Loucy (cell line): ENCODE measurements around the gene UTP20.

Experiments used
- H2AFZ ChIP-seq: fragments of 200-600 bp; sonication (generic); 2 replicates; pipeline ENCODE4 v1.6.0; 2016; ENCODE audit warnings: antibody characterized with exemption, mild to moderate bottlenecking, low read length, moderate library complexity
- H3F3A ChIP-seq: fragments of 200-600 bp; 2 replicates; pipeline ENCODE4 v1.6.0; 2016; ENCODE audit warnings: antibody characterized with exemption, low read depth, mild to moderate bottlenecking
- H3K27me3 ChIP-seq: fragments of 200-600 bp; sonication (generic); 2 replicates; pipeline ENCODE4 v1.6.1; 2014; ENCODE audit warnings: low read length, mild to moderate bottlenecking; ENCODE audit not compliant: insufficient read depth, poor library complexity, severe bottlenecking
- H3K36me3 ChIP-seq: fragments of 200-600 bp; sonication (generic); 2 replicates; pipeline ENCODE4 v1.6.1; 2016; ENCODE audit warnings: low read length; ENCODE audit not compliant: insufficient read depth
- H3K4me1 ChIP-seq: fragments of 200-600 bp; sonication (generic); 2 replicates; pipeline ENCODE4 v1.5.1; 2014; ENCODE audit warnings: low read length, mild to moderate bottlenecking; ENCODE audit not compliant: insufficient read depth, poor library complexity, severe bottlenecking
- H3K4me2 ChIP-seq: fragments of 200-600 bp; sonication (generic); 2 replicates; pipeline ENCODE4 v1.6.0; 2014; ENCODE audit warnings: antibody characterized with exemption, low read length, low read depth, mild to moderate bottlenecking; ENCODE audit not compliant: poor library complexity, severe bottlenecking
- H3K4me3 ChIP-seq: fragments of 200-600 bp; sonication (generic); 2 replicates; pipeline ENCODE4 v1.5.1; 2014; ENCODE audit warnings: low read length, mild to moderate bottlenecking, mixed read lengths; ENCODE audit not compliant: poor library complexity, severe bottlenecking
- H3K79me2 ChIP-seq: fragments of 200-600 bp; sonication (generic); 2 replicates; pipeline ENCODE4 v1.6.1; 2014; ENCODE audit warnings: low read length; ENCODE audit not compliant: insufficient read depth
- H3K9ac ChIP-seq: fragments of 200-600 bp; sonication (generic); 2 replicates; pipeline ENCODE4 v1.6.0; 2014; ENCODE audit warnings: mild to moderate bottlenecking, low read depth, low read length, moderate library complexity; ENCODE audit not compliant: poor library complexity, severe bottlenecking
- H3K9me2 ChIP-seq: fragments of 200-600 bp; sonication (generic); replicated peaks from 2 replicates; pipeline ENCODE4 v1.6.1; 2016; ENCODE audit warnings: low read depth, low read length, mixed read lengths
- H3K9me3 ChIP-seq: fragments of 200-600 bp; sonication (generic); 2 replicates; pipeline ENCODE4 v1.6.1; 2014; ENCODE audit warnings: mild to moderate bottlenecking, antibody characterized with exemption, low read length, low read depth; ENCODE audit not compliant: insufficient read depth
- H4K20me1 ChIP-seq: fragments of 200-600 bp; sonication (generic); 2 replicates; pipeline ENCODE4 v1.6.0; 2014; ENCODE audit warnings: antibody characterized with exemption, low read length, mild to moderate bottlenecking; ENCODE audit not compliant: insufficient read depth, poor library complexity, severe bottlenecking
- EZH2phosphoT487 ChIP-seq: fragments of 200-600 bp; IDR thresholded peaks from 2 replicates; pipeline ENCODE4 v1.6.1; 2018; ENCODE audit warnings: antibody characterized with exemption, mild to moderate bottlenecking, moderate library complexity, borderline replicate concordance
- TF ChIP-seq, protein P1 (sequence below): fragments of 200-600 bp; sonication (generic); conservative IDR thresholded peaks from 2 replicates; pipeline ENCODE4 v1.5.1; 2014; ENCODE audit warnings: mild to moderate bottlenecking, antibody characterized with exemption, low read length

The UTP20 gene

DNA sequence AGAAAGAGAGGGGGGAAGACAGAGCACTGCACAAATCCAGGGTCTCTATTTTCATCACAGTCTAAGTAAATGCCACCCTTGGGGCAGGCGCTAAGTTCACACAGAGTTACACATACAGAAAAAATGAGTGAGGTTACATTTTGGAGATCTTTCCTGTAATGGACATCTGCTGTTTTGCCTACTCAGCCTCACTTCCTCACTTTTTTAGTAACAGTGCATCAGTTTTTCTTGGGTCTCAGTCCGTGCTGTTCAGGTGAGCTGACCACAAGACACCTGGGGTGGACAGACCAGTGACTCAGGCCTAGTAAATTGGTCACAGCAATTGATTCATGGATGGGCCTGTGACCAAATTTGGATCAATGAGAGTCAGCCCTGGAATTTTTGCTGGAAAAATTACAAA is 36.3 kb upstream of the UTP20 start:
- H3F3A ChIP-seq, result no peaks in the 10 kb centered on the region
- no peaks in the 10 kb centered on the region for H3K4me1 ChIP-seq
- no peak overlapping the region for H2AFZ ChIP-seq
- no peaks in the 10 kb centered on the region for H3K36me3 ChIP-seq
- H3K79me2 ChIP-seq, result no peaks in the 10 kb centered on the region
- H4K20me1 ChIP-seq, result no peaks in the 10 kb centered on the region
- H3K9me3 ChIP-seq, result no peaks in the 10 kb centered on the region
- H3K27me3 ChIP-seq, result no peaks in the 10 kb centered on the region
- no peaks in the 10 kb centered on the region for H3K9me2 ChIP-seq
- no peak overlapping the region for H3K4me3 ChIP-seq
- H3K4me2 ChIP-seq, result no peak overlapping the region
- TF ChIP-seq, protein P1, sequence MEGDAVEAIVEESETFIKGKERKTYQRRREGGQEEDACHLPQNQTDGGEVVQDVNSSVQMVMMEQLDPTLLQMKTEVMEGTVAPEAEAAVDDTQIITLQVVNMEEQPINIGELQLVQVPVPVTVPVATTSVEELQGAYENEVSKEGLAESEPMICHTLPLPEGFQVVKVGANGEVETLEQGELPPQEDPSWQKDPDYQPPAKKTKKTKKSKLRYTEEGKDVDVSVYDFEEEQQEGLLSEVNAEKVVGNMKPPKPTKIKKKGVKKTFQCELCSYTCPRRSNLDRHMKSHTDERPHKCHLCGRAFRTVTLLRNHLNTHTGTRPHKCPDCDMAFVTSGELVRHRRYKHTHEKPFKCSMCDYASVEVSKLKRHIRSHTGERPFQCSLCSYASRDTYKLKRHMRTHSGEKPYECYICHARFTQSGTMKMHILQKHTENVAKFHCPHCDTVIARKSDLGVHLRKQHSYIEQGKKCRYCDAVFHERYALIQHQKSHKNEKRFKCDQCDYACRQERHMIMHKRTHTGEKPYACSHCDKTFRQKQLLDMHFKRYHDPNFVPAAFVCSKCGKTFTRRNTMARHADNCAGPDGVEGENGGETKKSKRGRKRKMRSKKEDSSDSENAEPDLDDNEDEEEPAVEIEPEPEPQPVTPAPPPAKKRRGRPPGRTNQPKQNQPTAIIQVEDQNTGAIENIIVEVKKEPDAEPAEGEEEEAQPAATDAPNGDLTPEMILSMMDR, result no peak
- no peak for TF ChIP-seq EZH2phosphoT487
- H3K9ac ChIP-seq, result no peak overlapping the region

DNA sequence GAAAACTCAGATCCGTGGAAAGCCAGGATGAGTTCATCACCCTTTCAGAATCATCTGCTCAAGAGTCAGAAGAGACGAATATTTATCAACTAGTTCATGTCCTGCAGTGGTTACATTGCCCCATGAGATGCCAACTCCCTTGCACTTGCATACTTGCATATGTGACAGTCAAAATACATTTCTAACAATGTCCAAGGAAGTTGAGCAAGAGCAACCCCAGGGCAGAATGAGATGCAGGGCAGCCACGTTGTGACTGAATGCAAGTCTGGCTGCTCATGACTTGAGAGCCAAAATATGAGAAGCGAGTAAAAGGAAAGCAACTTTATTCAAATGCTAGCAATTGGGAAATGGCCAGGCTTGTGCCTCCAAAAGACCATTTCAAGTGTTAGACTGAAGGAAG is 23.6 kb upstream of the UTP20 start:
- H3K4me2 ChIP-seq, result no peak overlapping the region
- no peaks in the 10 kb centered on the region for H3K4me1 ChIP-seq
- no peaks in the 10 kb centered on the region for H3K36me3 ChIP-seq
- H4K20me1 ChIP-seq, result no peaks in the 10 kb centered on the region
- no peak overlapping the region for H2AFZ ChIP-seq
- H3K9me2 ChIP-seq, result no peaks in the 10 kb centered on the region
- H3K9ac ChIP-seq, result no peak overlapping the region
- no peaks in the 10 kb centered on the region for H3F3A ChIP-seq
- no peak for TF ChIP-seq EZH2phosphoT487
- TF ChIP-seq, protein P1, result no peak
- H3K4me3 ChIP-seq, result no peak overlapping the region
- no peaks in the 10 kb centered on the region for H3K9me3 ChIP-seq
- H3K27me3 ChIP-seq, result no peaks in the 10 kb centered on the region
- no peaks in the 10 kb centered on the region for H3K79me2 ChIP-seq

DNA sequence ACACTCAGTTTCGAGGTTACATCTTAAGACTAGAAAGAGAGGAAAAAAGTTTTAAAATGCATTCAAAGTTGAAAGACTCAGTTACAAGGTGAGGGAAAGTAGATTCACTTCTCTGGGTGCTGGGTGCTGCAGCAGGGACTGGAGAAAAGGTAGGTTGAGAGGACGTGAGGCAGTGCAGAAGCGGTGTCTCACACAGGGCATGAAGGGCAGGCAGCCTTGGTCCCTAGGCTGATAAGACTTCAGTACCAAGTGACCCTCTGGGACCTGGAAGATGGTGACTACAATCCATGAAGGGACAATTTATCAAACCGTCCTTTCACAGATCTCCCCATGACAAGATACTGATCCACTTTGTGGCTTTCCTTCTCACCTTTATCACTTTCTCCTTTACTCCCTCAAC is 22.5 kb upstream of the UTP20 start:
- no peak overlapping the region for H2AFZ ChIP-seq
- H3K9me3 ChIP-seq, result no peaks in the 10 kb centered on the region
- H3K9me2 ChIP-seq, result no peaks in the 10 kb centered on the region
- TF ChIP-seq, protein P1, result no peak
- no peak for TF ChIP-seq EZH2phosphoT487
- no peaks in the 10 kb centered on the region for H3K79me2 ChIP-seq
- H3K27me3 ChIP-seq, result no peaks in the 10 kb centered on the region
- no peak overlapping the region for H3K9ac ChIP-seq
- no peaks in the 10 kb centered on the region for H3K36me3 ChIP-seq
- H3K4me2 ChIP-seq, result no peak overlapping the region
- H3K4me3 ChIP-seq, result no peak overlapping the region
- no peaks in the 10 kb centered on the region for H3F3A ChIP-seq
- no peaks in the 10 kb centered on the region for H4K20me1 ChIP-seq
- no peaks in the 10 kb centered on the region for H3K4me1 ChIP-seq
